SIG-M5 (cell line): ENCODE results near the gene PRR12.

Source experiments
- DNase-seq: peaks from one replicate; lab custom pipeline; 2025; lab: John Stamatoyannopoulos, UW

PRR12 gene

DNA sequence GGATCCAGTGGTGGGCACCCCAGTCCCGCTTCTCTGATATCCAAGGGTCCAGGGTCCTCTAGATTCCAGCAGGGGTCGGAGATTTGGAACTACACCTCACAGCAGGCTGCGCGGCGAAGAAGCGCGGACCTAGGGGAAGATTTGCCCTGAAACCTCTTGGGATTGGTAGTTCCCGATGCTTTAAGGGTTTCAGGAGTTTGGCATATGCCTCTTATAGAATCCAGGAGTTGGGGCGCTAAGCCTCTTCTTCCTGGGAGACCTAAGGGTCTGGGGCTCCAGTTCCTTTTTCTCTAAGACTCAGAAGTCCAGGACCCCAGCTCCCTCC, 75.1 kb downstream of the PRR12 start:
- no peak for DNase-seq

- no peak for DNase-seq
Observed at GRCh38 chr19:49667473-49667872, 76.5 kb downstream of the PRR12 start.

GRCh38 chr19:49669516-49669915, 78.5 kb downstream of the PRR12 start:
- DNase-seq, result no peak

- no peak for DNase-seq
Observed at GRCh38 chr19:49672131-49672919, 81.3 kb downstream of the PRR12 start.
